RPMI8226 (cell line): Measurements from ENCODE around the gene ABHD6.
"Not testable (repeated sequence)": the region's sequence is repeated elsewhere in the genome, so short reads cannot be mapped to it uniquely, and the experiment has no call there.

ENCODE experiments used
- DNase-seq: peaks from one replicate; pipeline ENCODE4 v3.0.0-alpha.2; 2015

Gene ABHD6

DNA sequence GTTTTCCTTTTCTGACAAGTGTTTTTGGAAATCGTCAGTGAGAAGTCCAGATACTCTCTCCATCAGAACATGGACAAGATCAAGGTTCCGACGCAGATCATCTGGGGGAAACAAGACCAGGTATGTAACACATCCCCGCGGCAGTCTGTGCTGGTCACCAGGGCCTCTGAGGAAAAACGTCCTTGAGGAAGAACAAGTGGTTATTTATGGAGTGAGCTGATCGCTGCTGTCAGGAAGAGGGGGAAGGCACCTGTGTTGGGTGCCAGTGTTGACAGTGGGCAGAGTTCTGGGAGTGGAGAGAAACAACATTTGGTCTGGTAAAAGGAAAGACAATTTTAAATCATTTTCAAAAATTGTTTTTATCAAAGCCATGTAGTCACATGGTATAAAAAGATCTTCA, 47.7 kb downstream of the ABHD6 start:
- no peak for DNase-seq

GRCh38 chr3:58287354-58287753, 49.8 kb downstream of the ABHD6 start:
- no peak for DNase-seq

DNA sequence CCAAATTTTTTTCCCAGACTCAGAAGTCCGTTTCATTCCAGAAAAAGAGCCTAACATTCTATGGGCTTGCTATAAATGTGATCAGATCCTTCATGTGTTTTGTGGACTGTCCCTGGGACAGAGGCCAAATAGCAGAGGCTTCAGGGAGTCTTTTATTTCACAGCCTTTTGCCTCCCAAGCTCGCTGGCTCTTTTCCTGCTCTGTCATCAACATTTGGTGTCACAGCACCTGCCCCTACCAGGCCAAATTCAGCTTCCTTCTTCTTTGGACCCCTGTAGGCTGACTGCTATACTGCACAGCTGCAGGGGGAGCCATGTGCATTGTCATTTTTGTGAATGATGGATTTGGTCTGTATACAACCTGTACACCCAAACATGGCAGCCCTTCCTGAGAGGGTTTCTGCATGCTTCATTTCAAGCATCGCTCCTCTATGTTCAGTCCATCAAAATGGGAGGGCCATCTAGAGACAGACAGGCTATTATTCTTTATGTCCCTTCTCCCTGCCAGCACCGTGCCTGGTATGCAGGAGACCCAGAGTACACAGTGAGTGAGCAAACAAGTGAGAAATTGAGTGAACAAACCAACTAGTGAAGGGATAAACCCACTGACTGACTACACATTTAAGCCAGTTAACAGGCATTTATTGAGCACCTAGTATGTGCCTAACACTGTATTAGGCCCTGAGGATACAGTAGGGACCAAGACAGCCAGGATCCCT, 50.6 kb downstream of the ABHD6 start:
- peak; percentile 73 for DNase-seq

GRCh38 chr3:58288964-58289613, 51.5 kb downstream of the ABHD6 start:
- not testable (repeated sequence) for DNase-seq

DNA sequence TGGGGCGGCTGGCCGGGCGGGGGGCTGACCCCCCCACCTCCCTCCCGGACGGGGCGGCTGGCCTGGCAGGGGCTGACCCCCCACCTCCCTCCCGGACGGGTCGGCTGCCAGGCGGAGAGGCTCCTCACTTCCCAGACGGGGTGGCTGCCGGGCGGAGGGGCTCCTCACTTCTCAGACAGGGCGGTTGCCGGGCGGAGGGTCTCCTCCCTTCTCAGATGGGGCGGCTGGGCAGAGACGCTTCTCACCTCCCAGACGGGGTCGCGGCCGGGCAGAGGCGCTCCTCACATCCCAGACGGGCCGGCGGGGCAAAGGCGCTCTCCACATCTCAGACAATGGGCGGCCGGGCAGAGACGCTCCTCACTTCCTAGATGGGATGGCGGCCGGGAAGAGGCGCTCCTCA, 52.9 kb downstream of the ABHD6 start:
- not testable (repeated sequence) for DNase-seq

- DNase-seq: no peak
These were observed 54.2 kb downstream of the ABHD6 start for GRCh38 chr3:58291671-58292338.

- DNase-seq: no peak
These were observed 55.3 kb downstream of the ABHD6 start for GRCh38 chr3:58292866-58293265.

DNA sequence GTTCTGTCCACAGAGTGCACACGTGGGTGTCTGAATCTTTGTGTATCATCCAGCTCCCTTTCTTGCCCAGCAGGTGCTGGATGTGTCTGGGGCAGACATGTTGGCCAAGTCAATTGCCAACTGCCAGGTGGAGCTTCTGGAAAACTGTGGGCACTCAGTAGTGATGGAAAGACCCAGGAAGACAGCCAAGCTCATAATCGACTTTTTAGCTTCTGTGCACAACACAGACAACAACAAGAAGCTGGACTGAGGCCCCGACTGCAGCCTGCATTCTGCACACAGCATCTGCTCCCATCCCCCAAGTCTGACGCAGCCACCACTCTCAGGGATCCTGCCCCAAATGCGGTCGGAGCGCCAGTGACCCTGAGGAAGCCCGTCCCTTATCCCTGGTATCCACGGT, 55.9 kb downstream of the ABHD6 start:
- DNase-seq: no peak

- no peak for DNase-seq
These were observed 58.7 kb downstream of the ABHD6 start for GRCh38 chr3:58296269-58296668.

DNA sequence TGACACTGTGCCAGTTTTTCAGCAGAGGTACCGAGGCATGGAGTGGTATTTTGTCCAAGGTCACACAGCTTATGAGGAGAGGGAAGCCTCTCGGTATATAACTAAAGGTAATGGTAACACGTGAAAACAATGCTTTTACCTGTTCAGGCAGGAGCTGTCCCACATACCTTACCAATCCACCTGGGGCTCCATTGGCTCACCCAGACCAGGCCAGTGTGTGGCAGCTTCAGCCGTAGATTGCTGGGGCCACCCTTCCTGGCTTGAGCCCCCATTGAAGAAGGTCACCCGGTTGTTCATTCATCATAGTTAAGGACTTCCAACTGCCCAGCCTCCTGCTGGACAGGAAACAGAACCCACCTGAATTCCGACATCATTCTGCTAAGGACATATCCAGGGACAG, 59.3 kb downstream of the ABHD6 start:
- no peak for DNase-seq

DNA sequence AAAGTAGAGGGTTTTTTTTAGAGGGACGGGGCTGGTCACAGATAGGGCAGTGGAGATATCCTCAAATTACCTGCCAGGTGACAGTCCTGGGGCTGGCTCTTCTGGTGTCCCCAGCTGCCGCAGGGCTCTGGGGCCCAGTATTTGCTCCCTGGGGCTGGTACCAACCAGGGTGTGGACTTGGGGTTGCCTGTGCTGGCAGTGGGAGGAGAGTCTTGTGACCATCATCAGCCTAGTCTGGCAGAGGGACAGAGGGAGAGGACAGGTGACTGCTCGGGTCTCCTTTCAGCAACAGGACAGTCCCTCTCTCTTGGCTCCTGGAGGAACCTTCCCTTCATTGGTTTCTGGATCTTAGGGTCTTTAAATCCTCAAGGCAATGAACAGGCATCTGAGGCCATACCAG, 60.6 kb downstream of the ABHD6 start:
- no peak for DNase-seq

GRCh38 chr3:58299075-58299474, 61.5 kb downstream of the ABHD6 start:
- no peak for DNase-seq

GRCh38 chr3:58299839-58300516, 62.4 kb downstream of the ABHD6 start:
- DNase-seq: no peak

GRCh38 chr3:58305882-58306711, 68.5 kb downstream of the ABHD6 start, which contains the start of the genes HTD2 and RPP14:
Gene HTD2 (plus strand): TSS chr3:58306520. CDS start chr3:58317614, 11,094 bp downstream.
Gene RPP14 (plus strand): TSS chr3:58306245. CDS start chr3:58310330, 4,085 bp downstream.
- peak; percentile 99 for DNase-seq

- DNase-seq: peak; percentile 65
These were observed 70.1 kb downstream of the ABHD6 start for GRCh38 chr3:58307639-58308215.

GRCh38 chr3:58308728-58309127, 71.1 kb downstream of the ABHD6 start:
- DNase-seq: no peak

- no peak for DNase-seq
These were observed 80.2 kb downstream of the ABHD6 start for GRCh38 chr3:58317811-58318210.

DNA sequence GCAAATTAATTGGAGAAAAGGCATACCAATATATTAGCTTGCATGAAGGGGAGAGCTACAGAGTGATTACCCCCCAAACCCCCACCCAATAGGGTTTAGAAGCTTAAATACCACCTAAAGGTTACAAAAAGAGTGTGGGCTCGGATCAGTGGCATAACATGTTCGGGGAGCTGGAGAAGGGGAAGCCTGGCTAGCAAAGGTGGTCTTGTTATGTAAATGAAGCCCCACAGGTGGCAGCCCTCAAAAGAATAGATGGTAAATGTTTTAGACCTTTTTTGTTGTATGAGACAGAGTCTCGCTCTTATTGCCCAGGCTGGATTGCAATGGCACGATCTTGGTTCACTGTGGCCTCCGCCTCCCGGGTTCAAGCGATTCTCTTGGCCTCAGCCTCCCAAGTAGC, 84.2 kb downstream of the ABHD6 start:
- DNase-seq: no peak

- no peak for DNase-seq
These were observed 85.2 kb downstream of the ABHD6 start for GRCh38 chr3:58322793-58323192.

DNA sequence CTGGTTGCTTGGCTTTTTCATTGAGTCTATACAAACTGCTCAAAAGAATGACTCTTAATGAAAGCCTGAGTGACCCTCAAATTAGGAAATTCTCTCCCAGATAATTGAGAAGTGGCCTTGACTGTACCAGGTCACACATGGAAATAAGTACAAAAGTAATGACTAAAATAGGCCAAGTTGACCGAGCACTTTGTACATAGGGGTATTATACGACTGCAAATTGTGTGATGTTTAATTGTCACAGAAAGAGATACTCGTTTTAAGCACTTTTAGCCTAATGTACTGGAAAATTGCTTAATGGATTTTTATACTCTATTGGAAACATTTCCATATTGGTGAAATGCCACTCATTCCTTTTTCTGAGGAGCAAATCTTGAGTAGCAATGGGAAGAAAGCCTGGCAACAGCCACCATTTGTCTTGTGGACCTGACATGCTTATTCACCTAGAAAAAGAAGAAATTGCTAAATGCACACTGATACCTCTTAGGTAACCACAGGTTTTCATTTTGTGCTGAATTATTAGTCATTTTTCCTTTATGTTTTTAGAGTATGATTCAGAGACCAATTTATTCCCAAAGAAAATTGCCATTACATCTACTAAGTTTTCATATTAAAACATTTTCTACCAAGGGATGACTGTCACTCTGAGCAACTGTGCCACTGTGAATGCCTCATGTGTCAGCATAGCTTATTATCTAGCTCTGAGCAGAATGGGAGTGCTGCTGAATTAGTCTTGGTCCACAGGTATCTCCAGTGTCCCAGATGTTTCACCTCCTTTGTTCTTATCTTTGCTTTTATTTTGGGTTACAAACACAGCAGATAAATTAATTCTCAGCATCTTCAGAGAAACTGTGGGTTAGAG, 86.2 kb downstream of the ABHD6 start:
- DNase-seq: no peak
